HG03575 (cell line): ENCODE data around the gene ZNF469.

Experiments
- ATAC-seq: cut with Tn5 transposase; IDR thresholded peaks from one replicate; pipeline ENCODE4 v1.9.1; 2021; ENCODE audit not compliant: unreplicated experiment, insufficient number of reproducible peaks, low FRiP score; ENCODE audit errors: extremely low read depth

ZNF469 gene

GRCh38 chr16:88385831-88386815, 3.4 kb downstream of the ZNF469 start:
- no peak for ATAC-seq

- no peak for ATAC-seq
Observed at GRCh38 chr16:88387180-88387765, 4.5 kb downstream of the ZNF469 start.

- no peak for ATAC-seq
Observed at GRCh38 chr16:88387941-88388627, 5.3 kb downstream of the ZNF469 start.

- ATAC-seq = no peak
Observed at GRCh38 chr16:88389191-88389590, 6.4 kb downstream of the ZNF469 start.

- no peak for ATAC-seq
Observed at GRCh38 chr16:88389621-88390160, 6.9 kb downstream of the ZNF469 start.

- no peak for ATAC-seq
Observed at GRCh38 chr16:88390265-88390664, 7.5 kb downstream of the ZNF469 start.

GRCh38 chr16:88390735-88391134, 8.0 kb downstream of the ZNF469 start:
- no peak for ATAC-seq

GRCh38 chr16:88391144-88391850, 8.5 kb downstream of the ZNF469 start:
- ATAC-seq = no peak

- no peak for ATAC-seq
Observed at GRCh38 chr16:88392111-88392510, 9.4 kb downstream of the ZNF469 start.

- no peak for ATAC-seq
Observed at GRCh38 chr16:88392616-88393015, 9.9 kb downstream of the ZNF469 start.

GRCh38 chr16:88393034-88393433, 10.3 kb downstream of the ZNF469 start:
- ATAC-seq = no peak

GRCh38 chr16:88393571-88393970, 10.8 kb downstream of the ZNF469 start:
- no peak for ATAC-seq

- ATAC-seq = no peak
Observed at GRCh38 chr16:88394426-88394825, 11.7 kb downstream of the ZNF469 start.

- ATAC-seq = no peak
Observed at GRCh38 chr16:88395669-88396584, 13.2 kb downstream of the ZNF469 start.

- no peak for ATAC-seq
Observed at GRCh38 chr16:88398170-88398873, 15.6 kb downstream of the ZNF469 start.

- ATAC-seq = no peak
Observed at GRCh38 chr16:88398874-88399178, 16.1 kb downstream of the ZNF469 start.

GRCh38 chr16:88400186-88400585, 17.4 kb downstream of the ZNF469 start:
- ATAC-seq = no peak
